WERI-Rb-1 (cell line): Measurements from ENCODE around the gene PLIN1.

Source experiments
- DNase-seq: peaks from one replicate; pipeline ENCODE4 v3.0.0-alpha.2; 2020
- H3K27ac ChIP-seq: fragments of 250-450 bp; sonication (Bioruptor Pico); 2 replicates; pipeline ENCODE4 v1.5.1; 2020; ENCODE audit warnings: mild to moderate bottlenecking, moderate library complexity
- H3K27me3 ChIP-seq: fragments of 250-450 bp; sonication (Bioruptor Pico); 2 replicates; pipeline ENCODE4 v1.5.1; 2021; ENCODE audit warnings: mild to moderate bottlenecking, low read depth, moderate library complexity; ENCODE audit not compliant: insufficient read depth, severe bottlenecking
- H3K36me3 ChIP-seq: fragments of 250-450 bp; sonication (Bioruptor Pico); 2 replicates; pipeline ENCODE4 v1.5.1; 2020; ENCODE audit warnings: mild to moderate bottlenecking, moderate library complexity
- H3K4me3 ChIP-seq: 2 replicates; pipeline ENCODE4 v1.5.1; 2011; ENCODE audit warnings: low read depth, mild to moderate bottlenecking, control low read depth, low read length
- H3K9me3 ChIP-seq: fragments of 250-450 bp; sonication (Bioruptor Pico); 2 replicates; pipeline ENCODE4 v1.5.1; 2021; ENCODE audit warnings: mild to moderate bottlenecking, moderate library complexity; ENCODE audit not compliant: severe bottlenecking
- CTCF ChIP-seq: IDR thresholded peaks from 2 replicates; pipeline ENCODE4 v1.5.1; 2011; ENCODE audit warnings: low read depth, mild to moderate bottlenecking, control low read depth, inconsistent platforms, low read length

PLIN1 gene

GRCh38 chr15:89621547-89621946 lies 57.6 kb downstream of the PLIN1 start:
- Histone ChIP-seq H3K27ac (no peak overlapping the region), H3K27me3 (no peaks in the 10 kb centered on the region), H3K36me3 (peaks cover 93% of the 10 kb centered on the region), H3K4me3 (no peak overlapping the region), H3K9me3 (no peaks in the 10 kb centered on the region)
- no peak for TF ChIP-seq CTCF
- DNase-seq: no peak

- no peaks in the 10 kb centered on the region for H3K27me3 ChIP-seq
- DNase-seq: no peak
- peaks cover 89% of the 10 kb centered on the region for H3K36me3 ChIP-seq
Measured at GRCh38 chr15:89616228-89616627, 62.9 kb downstream of the PLIN1 start.

GRCh38 chr15:89615135-89615534 lies 64.0 kb downstream of the PLIN1 start:
- TF ChIP-seq CTCF: no peak
- DNase-seq: no peak
- Histone ChIP-seq H3K27ac (no peak overlapping the region), H3K27me3 (no peaks in the 10 kb centered on the region), H3K4me3 (no peak overlapping the region), H3K36me3 (peaks cover 88% of the 10 kb centered on the region), H3K9me3 (peaks cover 3% of the 10 kb centered on the region)

More at GRCh38 chr15:89616228-89616627, 62.9 kb downstream of the PLIN1 start:
- Histone ChIP-seq H3K9me3 (peaks cover 3% of the 10 kb centered on the region), H3K27ac (no peak overlapping the region), H3K4me3 (no peak overlapping the region)
- no peak for TF ChIP-seq CTCF
